HepG2 (cell line): Measurements from ENCODE around the gene HEXIM1. TPM values are rescaled to one million over a fixed set of nuclear protein-coding genes. Genes with fewer than 3 reads are reported as not detected.

Experiments used
- CREB1 ChIP-seq, 2 experiments: fragments of 450-650 bp in 1 of 2; IDR thresholded peaks; 2 replicates each; pipeline ENCODE4 v1.6.1; 2016 to 2017; ENCODE audit warnings: control low read depth in 1 of 2, mild to moderate bottlenecking in 1 of 2, missing compliant biosample characterization in 1 of 2, missing genetic modification characterization in 1 of 2
- DMTF1 ChIP-seq: sonication (generic); formaldehyde crosslinking; IDR thresholded peaks from 2 replicates; pipeline ENCODE4 v1.4.0; 2020; ENCODE audit warnings: mild to moderate bottlenecking, missing genetic modification reagents
- DPF2 ChIP-seq: sonication (generic); formaldehyde crosslinking; IDR thresholded peaks from 2 replicates; pipeline ENCODE4 v1.4.0; 2020; ENCODE audit warnings: mild to moderate bottlenecking, low read depth, missing genetic modification reagents, borderline replicate concordance
- DZIP1 ChIP-seq: sonication (generic); formaldehyde crosslinking; IDR thresholded peaks from 2 replicates; pipeline ENCODE4 v1.5.0; 2020; ENCODE audit warnings: mild to moderate bottlenecking, missing genetic modification reagents
- E2F1 ChIP-seq: sonication (generic); formaldehyde crosslinking; IDR thresholded peaks from 2 replicates; pipeline ENCODE4 v1.5.0; 2020; ENCODE audit warnings: missing genetic modification reagents
- FOSL2 ChIP-seq: sonication (generic); formaldehyde crosslinking; IDR thresholded peaks from 2 replicates; pipeline ENCODE4 v1.4.0; 2020; ENCODE audit warnings: missing genetic modification reagents
- FOXJ3 ChIP-seq: sonication (generic); formaldehyde crosslinking; IDR thresholded peaks from 2 replicates; pipeline ENCODE4 v1.4.0; 2020; ENCODE audit warnings: missing genetic modification reagents, mild to moderate bottlenecking, borderline replicate concordance
- LRRFIP1 ChIP-seq: sonication (generic); formaldehyde crosslinking; conservative IDR thresholded peaks from 2 replicates; pipeline ENCODE4 v1.4.0; 2020; ENCODE audit warnings: missing genetic modification reagents
- MAFG ChIP-seq: sonication (generic); formaldehyde crosslinking; IDR thresholded peaks from 2 replicates; pipeline ENCODE4 v1.5.1; 2020; ENCODE audit warnings: mild to moderate bottlenecking, missing genetic modification reagents
- NAIF1 ChIP-seq: sonication (generic); formaldehyde crosslinking; IDR thresholded peaks from 2 replicates; pipeline ENCODE4 v1.5.0; 2020; ENCODE audit warnings: mild to moderate bottlenecking, missing genetic modification reagents, borderline replicate concordance
- NFIB ChIP-seq: sonication (generic); formaldehyde crosslinking; IDR thresholded peaks from 2 replicates; pipeline ENCODE4 v1.9.0; 2021; ENCODE audit warnings: missing genetic modification reagents, mild to moderate bottlenecking, borderline replicate concordance
- NONO ChIP-seq, 2 experiments: fragments of 450-650 bp in 1 of 2; sonication (generic) in 1 of 2; formaldehyde crosslinking in 1 of 2; IDR thresholded peaks in 1 of 2; conservative IDR thresholded peaks in 1 of 2; 2 replicates each; pipeline versions ENCODE4 v1.6.1 to v1.8.0; 2017 to 2022; ENCODE audit warnings: mild to moderate bottlenecking in 1 of 2, missing genetic modification reagents in 1 of 2, moderate library complexity in 1 of 2
- THYN1 ChIP-seq: sonication (generic); formaldehyde crosslinking; IDR thresholded peaks from 2 replicates; pipeline ENCODE4 v1.8.1; 2023; ENCODE audit warnings: low read depth, mild to moderate bottlenecking, moderate library complexity, missing genetic modification reagents, borderline replicate concordance
- TRAFD1 ChIP-seq: sonication (generic); formaldehyde crosslinking; IDR thresholded peaks from 2 replicates; pipeline ENCODE4 v1.5.1; 2020; ENCODE audit warnings: missing genetic modification reagents, mild to moderate bottlenecking, borderline replicate concordance
- ZNF329 ChIP-seq: sonication (generic); formaldehyde crosslinking; IDR thresholded peaks from 2 replicates; pipeline ENCODE4 v1.9.0; 2021; ENCODE audit warnings: low read depth, mild to moderate bottlenecking, missing genetic modification reagents
- ZNF556 ChIP-seq: sonication (generic); formaldehyde crosslinking; IDR thresholded peaks from 2 replicates; pipeline ENCODE4 v1.4.0; 2020; ENCODE audit warnings: mild to moderate bottlenecking, missing genetic modification reagents, borderline replicate concordance
- ZNF724P ChIP-seq: sonication (generic); formaldehyde crosslinking; IDR thresholded peaks from 2 replicates; pipeline ENCODE4 v1.8.0; 2022; ENCODE audit warnings: missing genetic modification reagents, borderline replicate concordance
- polyA plus RNA-seq, 8 experiments: library from polyadenylated mRNA; depleted of rRNA in 3 of 8; stranded (reverse) in 7 of 8; unstranded in 1 of 8; fragments of >200 nt; fragmentation: Illumina TruSeq in 4 of 8; extraction: Trizol in 4 of 8; gene quantifications; 2 replicates each; pipeline versions ENCODE4 v1.2.1 to v1.2.3, GENCODE V29; 2011 to 2016; ENCODE audit warnings: low read depth in 4 of 8, missing spikeins in 1 of 8, mixed read lengths in 1 of 8; ENCODE audit not compliant: insufficient read depth in 1 of 8
- total RNA-seq, 5 experiments: library from RNA; depleted of rRNA; stranded (reverse); fragments of >200 nt; fragmentation: Illumina TruSeq; extraction: Trizol; gene quantifications; 2 replicates each; pipeline ENCODE4 v1.2.3, GENCODE V29; 2016; ENCODE audit warnings: low read depth in 1 of 5

HEXIM1 gene
- total and polyA plus RNA-seq, 2 of the 13 experiments (the other 11 are each of a cell fraction or from before 2014, with no cell fraction given): 10.5 to 16.6 TPM

GRCh38 chr17:45149037-45149668 lies 878 bp downstream of the HEXIM1 start (continued):
- TF ChIP-seq ZNF724P (CRISPR knock-in tag): no peak
- TF ChIP-seq DZIP1: no peak; the same call in 1 of the 2 replicates
- no peak for TF ChIP-seq NAIF1 (CRISPR knock-in tag)
- TF ChIP-seq TRAFD1 (CRISPR knock-in tag): peak; percentile 4; the same call in 1 of the 2 replicates
- no peak; the same call in 1 of the 2 replicates for TF ChIP-seq THYN1 (CRISPR knock-in tag)
- no peak for TF ChIP-seq MAFG
- TF ChIP-seq E2F1 (CRISPR knock-in tag): 0 out of 2 replicates have a peak, but pooled peaks have one; percentile 26
- no peak for TF ChIP-seq FOXJ3 (CRISPR knock-in tag)
- peak; percentile 46 for TF ChIP-seq FOSL2 (CRISPR knock-in tag)
- no peak for TF ChIP-seq NONO (IDR thresholded peaks at IDR 0.05)
- TF ChIP-seq NONO (CRISPR knock-in tag; conservative IDR thresholded peaks at IDR 0.05): no peak
- no peak for TF ChIP-seq DMTF1 (CRISPR knock-in tag)
- TF ChIP-seq DPF2 (CRISPR knock-in tag): no peak
- TF ChIP-seq NFIB: no peak
- no peak for TF ChIP-seq LRRFIP1
- no peak for TF ChIP-seq ZNF329
- no peak for TF ChIP-seq CREB1 (IDR thresholded peaks at IDR 0.05)
- no peak for TF ChIP-seq CREB1 (CRISPR knock-in tag; IDR thresholded peaks at IDR 0.05)
- TF ChIP-seq ZNF556: no peak; the same call in 1 of the 2 replicates
- TF ChIP-seq, all 625 proteins: peak for 220
